HEK293 (cell line): Measurements from ENCODE around the gene CFAP65.
A peak's percentile ranks its signal among the peaks of the same experiment; 100 is the strongest.

ENCODE experiments used
- CTCF ChIA-PET: fragments of 350-600 bp; formaldehyde crosslinking; extraction: SDS; loops from one replicate; lab custom pipeline; 2021; ENCODE audit warnings: antibody characterized with exemption; lab: Yijun Ruan, JAX
- POLR2A ChIA-PET: fragments of 300-600 bp; formaldehyde crosslinking; extraction: SDS; loops from one replicate; lab custom pipeline; 2020; ENCODE audit warnings: antibody characterized with exemption, inconsistent platforms; lab: Yijun Ruan, JAX
- H3K27ac ChIP-seq: fragments of 200-500 bp; sonication (Bioruptor generic); 2 replicates; pipeline ENCODE4 v1.5.1; 2014; ENCODE audit warnings: low read depth, low read length, control low read depth, inconsistent platforms; ENCODE audit errors: extremely low read depth
- H3K36me3 ChIP-seq, 2 experiments: fragments of 200-500 bp in 1 of 2; sonication (Bioruptor generic) in 1 of 2; 1 replicate in 1 of 2; 2 replicates in 1 of 2; pipeline ENCODE4 v1.5.1; 2014 to 2017; ENCODE audit warnings: inconsistent platforms in 2 of 2, low read length in 2 of 2; ENCODE audit not compliant: control insufficient read depth in 2 of 2, insufficient read depth in 1 of 2
- H3K4me1 ChIP-seq: fragments of 200-500 bp; sonication (Bioruptor generic); 2 replicates; pipeline ENCODE4 v1.5.1; 2014; ENCODE audit warnings: mild to moderate bottlenecking, low read length, inconsistent platforms; ENCODE audit not compliant: control insufficient read depth, insufficient read depth
- H3K4me3 ChIP-seq: 2 replicates; pipeline ENCODE4 v1.5.1; 2011; ENCODE audit warnings: low read depth, mild to moderate bottlenecking, control low read depth, low read length, moderate library complexity
- H3K9me3 ChIP-seq: fragments of 200-500 bp; sonication (Bioruptor generic); 2 replicates; pipeline ENCODE4 v1.5.1; 2014; ENCODE audit warnings: low read depth, low read length, inconsistent platforms; ENCODE audit not compliant: control insufficient read depth, insufficient read depth
- EGR2 ChIP-seq: fragments of 450-650 bp; formaldehyde crosslinking; IDR thresholded peaks from 2 replicates; pipeline ENCODE4 v1.5.1; 2016; ENCODE audit warnings: low read depth, missing biosample characterization, missing genetic modification characterization
- GLIS2 ChIP-seq: fragments of 450-650 bp; formaldehyde crosslinking; IDR thresholded peaks from 2 replicates; pipeline ENCODE4 v1.5.1; 2016; ENCODE audit warnings: missing biosample characterization, missing genetic modification characterization
- INSM2 ChIP-seq: fragments of 450-650 bp; formaldehyde crosslinking; IDR thresholded peaks from 2 replicates; pipeline ENCODE4 v1.5.1; 2016; ENCODE audit warnings: missing biosample characterization, missing genetic modification characterization
- KLF9 ChIP-seq: fragments of 450-650 bp; formaldehyde crosslinking; IDR thresholded peaks from 2 replicates; pipeline ENCODE4 v1.5.1; 2016; ENCODE audit warnings: missing biosample characterization, missing genetic modification characterization, low read depth
- PRDM4 ChIP-seq: fragments of 450-650 bp; formaldehyde crosslinking; IDR thresholded peaks from 2 replicates; pipeline ENCODE4 v1.5.1; 2017; ENCODE audit warnings: missing biosample characterization, missing genetic modification characterization
- RBAK ChIP-seq: fragments of 450-650 bp; formaldehyde crosslinking; IDR thresholded peaks from 2 replicates; pipeline ENCODE4 v1.5.1; 2016; ENCODE audit warnings: missing biosample characterization, missing genetic modification characterization
- WT1 ChIP-seq: fragments of 450-650 bp; formaldehyde crosslinking; IDR thresholded peaks from 2 replicates; pipeline ENCODE4 v1.5.1; 2016; ENCODE audit warnings: missing biosample characterization, missing genetic modification characterization
- ZBTB11 ChIP-seq: fragments of 450-650 bp; formaldehyde crosslinking; conservative IDR thresholded peaks from 2 replicates; pipeline ENCODE4 v1.5.1; 2016; ENCODE audit warnings: low read depth, missing biosample characterization, missing genetic modification characterization
- ZBTB8A ChIP-seq: fragments of 450-650 bp; formaldehyde crosslinking; IDR thresholded peaks from 2 replicates; pipeline ENCODE4 v1.5.1; 2016; ENCODE audit warnings: missing biosample characterization, missing genetic modification characterization
- ZFP37 ChIP-seq: fragments of 450-650 bp; formaldehyde crosslinking; IDR thresholded peaks from 2 replicates; pipeline ENCODE4 v1.5.1; 2016; ENCODE audit warnings: missing biosample characterization, missing genetic modification characterization
- ZNF112 ChIP-seq: fragments of 450-650 bp; formaldehyde crosslinking; IDR thresholded peaks from 2 replicates; pipeline ENCODE4 v1.5.0; 2017; ENCODE audit warnings: missing biosample characterization, missing genetic modification characterization
- ZNF121 ChIP-seq: fragments of 450-650 bp; formaldehyde crosslinking; IDR thresholded peaks from 2 replicates; pipeline ENCODE4 v1.5.1; 2016; ENCODE audit warnings: missing biosample characterization, missing genetic modification characterization
- ZNF138 ChIP-seq: fragments of 450-650 bp; formaldehyde crosslinking; IDR thresholded peaks from 2 replicates; pipeline ENCODE4 v1.5.1; 2016; ENCODE audit warnings: missing biosample characterization, missing genetic modification characterization, borderline replicate concordance
- ZNF146 ChIP-seq: fragments of 450-650 bp; formaldehyde crosslinking; IDR thresholded peaks from 2 replicates; pipeline ENCODE4 v1.5.1; 2016; ENCODE audit warnings: missing biosample characterization, missing genetic modification characterization
- ZNF274 ChIP-seq, 2 experiments: fragments of 200-500 bp in 1 of 2; fragments of 450-650 bp in 1 of 2; sonication (Bioruptor generic) in 1 of 2; formaldehyde crosslinking in 1 of 2; IDR thresholded peaks; 2 replicates each; pipeline versions ENCODE4 v1.5.1 to v1.6.1; 2014 to 2016; ENCODE audit warnings: borderline replicate concordance in 1 of 2, inconsistent platforms in 1 of 2, low read length in 1 of 2, missing biosample characterization in 1 of 2, missing genetic modification characterization in 1 of 2
- ZNF366 ChIP-seq: fragments of 450-650 bp; formaldehyde crosslinking; conservative IDR thresholded peaks from 2 replicates; pipeline ENCODE4 v1.5.1; 2016; ENCODE audit warnings: missing biosample characterization, missing genetic modification characterization
- ZNF391 ChIP-seq: fragments of 450-650 bp; formaldehyde crosslinking; IDR thresholded peaks from 2 replicates; pipeline ENCODE4 v1.5.1; 2016; ENCODE audit warnings: low read depth, missing biosample characterization, missing genetic modification characterization, borderline replicate concordance
- ZNF501 ChIP-seq: fragments of 450-650 bp; formaldehyde crosslinking; IDR thresholded peaks from 2 replicates; pipeline ENCODE4 v1.5.1; 2016; ENCODE audit warnings: missing biosample characterization, missing genetic modification characterization
- ZNF513 ChIP-seq: fragments of 450-650 bp; IDR thresholded peaks from 2 replicates; pipeline ENCODE4 v1.5.1; 2018; ENCODE audit warnings: missing biosample characterization, missing genetic modification characterization
- ZNF596 ChIP-seq: fragments of 450-650 bp; IDR thresholded peaks from 2 replicates; pipeline ENCODE4 v1.5.0; 2018; ENCODE audit warnings: missing biosample characterization, mild to moderate bottlenecking, missing genetic modification characterization, moderate library complexity
- ZNF626 ChIP-seq: fragments of 450-650 bp; sonication (Bioruptor Pico); formaldehyde crosslinking; IDR thresholded peaks from 2 replicates; pipeline ENCODE4 v1.5.1; 2018; ENCODE audit warnings: missing biosample characterization, missing genetic modification characterization, inconsistent platforms
- ZNF629 ChIP-seq: fragments of 450-650 bp; formaldehyde crosslinking; IDR thresholded peaks from 2 replicates; pipeline ENCODE4 v1.5.1; 2017; ENCODE audit warnings: missing biosample characterization, missing genetic modification characterization
- ZNF677 ChIP-seq: fragments of 450-650 bp; IDR thresholded peaks from 2 replicates; pipeline ENCODE4 v1.5.0; 2018; ENCODE audit warnings: missing biosample characterization, mild to moderate bottlenecking, missing genetic modification characterization, moderate library complexity
- ZNF76 ChIP-seq: fragments of 450-650 bp; formaldehyde crosslinking; IDR thresholded peaks from 2 replicates; pipeline ENCODE4; 2016; ENCODE audit warnings: low read depth, missing biosample characterization, missing genetic modification characterization, borderline replicate concordance
- ZNF792 ChIP-seq: fragments of 450-650 bp; formaldehyde crosslinking; IDR thresholded peaks from 2 replicates; pipeline ENCODE4 v1.5.1; 2016; ENCODE audit warnings: missing biosample characterization, missing genetic modification characterization
- ZNF843 ChIP-seq: fragments of 450-650 bp; formaldehyde crosslinking; IDR thresholded peaks from 2 replicates; pipeline ENCODE4 v1.5.1; 2016; ENCODE audit warnings: missing biosample characterization, missing genetic modification characterization
- ZSCAN30 ChIP-seq: fragments of 450-650 bp; IDR thresholded peaks from 2 replicates; pipeline ENCODE4 v1.5.1; 2018; ENCODE audit warnings: missing biosample characterization, mild to moderate bottlenecking, missing genetic modification characterization, moderate library complexity
- ZXDB ChIP-seq: fragments of 450-650 bp; formaldehyde crosslinking; IDR thresholded peaks from 2 replicates; pipeline ENCODE4 v1.5.1; 2016; ENCODE audit warnings: missing biosample characterization, missing genetic modification characterization

Gene CFAP65

GRCh38 chr2:219003979-219004378 is 37.3 kb downstream of the CFAP65 start:
- Histone ChIP-seq H3K4me1 (no peaks in the 10 kb centered on the region), H3K27ac (no peak overlapping the region), H3K9me3 (no peaks in the 10 kb centered on the region), H3K4me3 (no peak overlapping the region), H3K36me3 (no peaks in the 10 kb centered on the region)
- POLR2A ChIA-PET: no interaction called here
- CTCF ChIA-PET: interaction anchor here (0.6 to 3.9 kb wide), 9 partner anchors 8 to 156 kb away, joined by 3 to 31 read pairs (median 3); partner anchors contain the start of gene CDK5R2
- TF ChIP-seq ZNF76 (tag by site-specific recombination) (no peak), ZNF146 (tag by site-specific recombination) (no peak), ZBTB8A (no peak), GLIS2 (no peak), ZNF513 (tag by site-specific recombination) (peak; percentile 64), ZNF677 (tag by site-specific recombination) (no peak), ZNF391 (tag by site-specific recombination) (no peak), INSM2 (tag by site-specific recombination) (no peak), ZNF792 (no peak), PRDM4 (tag by site-specific recombination) (no peak), ZNF366 (tag by site-specific recombination) (peak; percentile 42), RBAK (tag by site-specific recombination) (no peak), EGR2 (tag by site-specific recombination) (peak; percentile 60; the same call in 1 of the 2 replicates), ZFP37 (tag by site-specific recombination) (no peak), ZNF596 (tag by site-specific recombination) (no peak), ZNF121 (tag by site-specific recombination) (no peak), ZXDB (tag by site-specific recombination) (no peak), ZNF112 (tag by site-specific recombination) (no peak), WT1 (tag by site-specific recombination) (no peak)
- TF ChIP-seq, all 188 proteins: peak for 3

GRCh38 chr2:219003267-219003634 is 38.1 kb downstream of the CFAP65 start:
- CTCF ChIA-PET: interaction anchor here (0.7 to 3.9 kb wide), 16 partner anchors 9 to 157 kb away, joined by 3 to 31 read pairs (median 3); partner anchors contain the start of gene CDK5R2
- Histone ChIP-seq H3K4me1 (no peaks in the 10 kb centered on the region), H3K36me3 (no peaks in the 10 kb centered on the region), H3K27ac (no peak overlapping the region), H3K9me3 (no peaks in the 10 kb centered on the region), H3K4me3 (no peak overlapping the region; the same call in 1 of the 2 replicates)
- POLR2A ChIA-PET: no interaction called here
- TF ChIP-seq ZBTB11 (tag by site-specific recombination) (peak; percentile 4; the same call in 1 of the 2 replicates), KLF9 (tag by site-specific recombination) (peak; percentile 34; the same call in 1 of the 2 replicates), ZNF629 (tag by site-specific recombination) (0 out of 2 replicates have a peak, but pooled peaks have one; percentile 4), ZNF138 (tag by site-specific recombination) (no peak), ZNF274 (IDR thresholded peaks at IDR 0.05; ENCODE audit: low read length) (no peak), ZNF274 (tag by site-specific recombination; IDR thresholded peaks at IDR 0.05; ENCODE audit: borderline replicate concordance) (no peak), ZNF501 (0 out of 2 replicates have a peak, but pooled peaks have one; percentile 27), ZSCAN30 (no peak), ZNF843 (tag by site-specific recombination) (0 out of 2 replicates have a peak, but pooled peaks have one; percentile 0), ZNF626 (tag by site-specific recombination) (no peak), ZBTB8A (peak; percentile 86)
